Left ventricle myocardium inferior (tissue), 1 donor: Measurements from ENCODE around the gene NUBP2. TPM values are rescaled to one million over a fixed set of nuclear protein-coding genes. Genes with fewer than 3 reads are reported as not detected.

ENCODE experiments used
- DNase-seq: peaks from one replicate; pipeline ENCODE4 v3.0.0-alpha.2; 2020
- H3K27ac ChIP-seq: fragments of 200-600 bp; replicated peaks from 2 replicates; pipeline ENCODE4 v1.8.0; 2021
- H3K27me3 ChIP-seq: fragments of 200-600 bp; 2 replicates; pipeline ENCODE4 v1.8.0; 2021; ENCODE audit warnings: low read depth
- H3K36me3 ChIP-seq: fragments of 200-600 bp; 2 replicates; pipeline ENCODE4 v1.8.0; 2021
- H3K4me1 ChIP-seq: fragments of 200-600 bp; 2 replicates; pipeline ENCODE4 v1.8.0; 2021
- H3K4me3 ChIP-seq: fragments of 200-600 bp; 2 replicates; pipeline ENCODE4 v1.8.0; 2021; ENCODE audit warnings: mild to moderate bottlenecking, moderate library complexity
- H3K9me3 ChIP-seq: fragments of 200-600 bp; replicated peaks from 2 replicates; pipeline ENCODE4 v1.8.0; 2021
- intact Hi-C: fragments of 100-400 bp; cut with micrococcal nuclease; formaldehyde crosslinking; loops from one replicate; pipeline ENCODE4 v1.11.0; 2022
- total RNA-seq: library from RNA; stranded (reverse); fragmentation: NEBNext Ultra II Directional; extraction: Animal tissue kit (Norgen Biotek cat#: 25700); gene quantifications from one replicate; pipeline ENCODE4 v1.2.1, GENCODE V29; 2021
- TF ChIP-seq, protein P1 (sequence below): fragments of 200-600 bp; IDR thresholded peaks from 2 replicates; pipeline ENCODE4 v1.8.0; 2021; ENCODE audit warnings: antibody characterized with exemption, mild to moderate bottlenecking, borderline replicate concordance
- donor health status: DM: no; HTN: yes; CAD: no; lungs with severe emphysema.

NUBP2 gene
- total RNA-seq, 1 donor from 2014 or later, result 36.2 TPM

DNA sequence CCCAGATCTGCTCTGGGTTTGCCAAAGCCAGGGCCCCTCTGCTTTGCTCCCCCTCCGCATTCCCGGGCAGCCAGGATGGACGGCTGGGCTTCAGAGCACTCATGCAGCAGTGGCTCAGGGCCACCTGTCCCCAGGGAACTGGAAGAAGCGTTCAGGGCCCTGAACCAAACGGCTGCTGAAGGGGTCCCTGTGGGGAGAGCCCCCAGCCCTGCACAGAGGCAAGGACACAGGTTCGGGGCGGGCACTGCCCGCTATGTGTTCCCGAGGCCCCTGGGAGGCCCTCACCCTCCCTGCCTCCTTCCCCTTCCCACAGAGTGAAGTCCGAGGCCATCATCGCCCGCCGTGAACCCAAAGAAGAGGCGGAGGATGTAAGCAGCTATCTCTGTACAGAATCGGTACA is 21.8 kb upstream of the NUBP2 start:
- Histone ChIP-seq H3K4me1 (no peaks in the 10 kb centered on the region), H3K36me3 (peaks cover 81% of the 10 kb centered on the region), H3K27me3 (no peaks in the 10 kb centered on the region), H3K9me3 (no peaks in the 10 kb centered on the region), H3K27ac (no peak overlapping the region), H3K4me3 (no peak overlapping the region)
- TF ChIP-seq, protein P1, sequence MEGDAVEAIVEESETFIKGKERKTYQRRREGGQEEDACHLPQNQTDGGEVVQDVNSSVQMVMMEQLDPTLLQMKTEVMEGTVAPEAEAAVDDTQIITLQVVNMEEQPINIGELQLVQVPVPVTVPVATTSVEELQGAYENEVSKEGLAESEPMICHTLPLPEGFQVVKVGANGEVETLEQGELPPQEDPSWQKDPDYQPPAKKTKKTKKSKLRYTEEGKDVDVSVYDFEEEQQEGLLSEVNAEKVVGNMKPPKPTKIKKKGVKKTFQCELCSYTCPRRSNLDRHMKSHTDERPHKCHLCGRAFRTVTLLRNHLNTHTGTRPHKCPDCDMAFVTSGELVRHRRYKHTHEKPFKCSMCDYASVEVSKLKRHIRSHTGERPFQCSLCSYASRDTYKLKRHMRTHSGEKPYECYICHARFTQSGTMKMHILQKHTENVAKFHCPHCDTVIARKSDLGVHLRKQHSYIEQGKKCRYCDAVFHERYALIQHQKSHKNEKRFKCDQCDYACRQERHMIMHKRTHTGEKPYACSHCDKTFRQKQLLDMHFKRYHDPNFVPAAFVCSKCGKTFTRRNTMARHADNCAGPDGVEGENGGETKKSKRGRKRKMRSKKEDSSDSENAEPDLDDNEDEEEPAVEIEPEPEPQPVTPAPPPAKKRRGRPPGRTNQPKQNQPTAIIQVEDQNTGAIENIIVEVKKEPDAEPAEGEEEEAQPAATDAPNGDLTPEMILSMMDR, result no peak
- no peak for DNase-seq
- intact Hi-C loops, result no loop called here

DNA sequence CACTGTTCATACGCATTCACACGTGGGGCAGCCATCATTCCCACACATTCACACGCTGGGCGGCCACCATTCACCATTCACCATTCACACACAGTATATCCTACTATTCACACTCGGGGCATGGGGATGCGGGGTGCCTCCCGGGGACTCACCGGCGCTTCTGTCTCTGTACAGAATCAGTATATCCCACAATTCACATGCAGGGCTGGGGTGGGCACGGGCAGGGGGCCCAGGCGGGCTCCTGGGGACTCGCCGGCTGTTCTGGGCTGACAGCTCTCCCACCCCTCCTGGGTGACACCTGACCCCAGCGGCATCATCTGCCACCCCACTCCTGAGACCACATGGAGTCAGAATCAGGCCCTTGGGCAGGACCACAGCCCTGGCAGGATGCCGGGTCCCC is 21.0 kb upstream of the NUBP2 start:
- TF ChIP-seq, protein P1, result no peak
- H3K36me3 ChIP-seq, result peaks cover 89% of the 10 kb centered on the region
- no peak for DNase-seq
- no peak overlapping the region for H3K27ac ChIP-seq
- H3K4me3 ChIP-seq, result no peak overlapping the region
- no peaks in the 10 kb centered on the region for H3K27me3 ChIP-seq
- H3K9me3 ChIP-seq, result no peaks in the 10 kb centered on the region
- intact Hi-C loops, result no loop called here
- H3K4me1 ChIP-seq, result no peaks in the 10 kb centered on the region

- Histone ChIP-seq H3K4me1 (no peaks in the 10 kb centered on the region), H3K9me3 (no peaks in the 10 kb centered on the region), H3K27ac (no peak overlapping the region), H3K36me3 (peaks cover 90% of the 10 kb centered on the region), H3K4me3 (no peak overlapping the region), H3K27me3 (no peaks in the 10 kb centered on the region)
- TF ChIP-seq, protein P1, result no peak
- intact Hi-C loops, result no loop called here
- no peak for DNase-seq
Observed at GRCh38 chr16:1762196-1762878, 20.4 kb upstream of the NUBP2 start.

DNA sequence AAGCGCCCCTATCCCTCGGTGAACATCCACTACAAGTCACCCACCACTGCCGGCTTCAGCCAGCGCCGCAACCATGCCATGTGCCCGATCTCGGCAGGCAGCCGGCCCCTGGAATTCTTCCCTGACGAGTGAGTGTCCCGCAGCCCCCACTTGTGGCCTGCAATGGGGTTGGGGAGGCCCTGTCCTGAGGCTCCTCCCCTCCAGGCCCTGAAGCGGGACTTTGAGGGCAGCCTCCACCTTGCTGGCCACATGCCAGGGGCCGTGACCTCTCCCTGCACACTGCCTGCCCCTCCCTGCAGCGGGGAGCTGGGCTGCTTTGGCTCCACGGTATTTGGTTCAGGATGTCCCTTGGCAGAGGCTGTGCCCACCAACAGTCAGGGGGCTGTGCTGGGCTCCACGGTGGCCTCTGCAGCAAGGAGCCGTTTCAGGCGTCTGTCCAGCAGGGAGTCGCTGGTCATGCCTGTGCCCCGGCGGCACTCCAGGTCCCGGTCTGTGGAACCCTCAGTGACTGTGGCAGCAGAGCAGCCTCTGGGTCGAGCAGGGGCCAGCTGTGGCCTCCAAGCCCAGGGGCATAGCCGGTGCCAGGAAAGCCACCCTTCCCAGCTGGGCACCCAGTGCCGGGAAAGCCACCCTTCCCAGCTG is 19.8 kb upstream of the NUBP2 start:
- Histone ChIP-seq H3K4me3 (no peak overlapping the region), H3K4me1 (no peaks in the 10 kb centered on the region), H3K9me3 (no peaks in the 10 kb centered on the region), H3K27ac (no peak overlapping the region), H3K36me3 (peaks cover 90% of the 10 kb centered on the region), H3K27me3 (no peaks in the 10 kb centered on the region)
- DNase-seq, result peak; percentile 19
- intact Hi-C loops, result no loop called here
- TF ChIP-seq, protein P1, result no peak

GRCh38 chr16:1763521-1764511 is 18.9 kb upstream of the NUBP2 start:
- TF ChIP-seq, protein P1, result peak; percentile 40
- intact Hi-C loops, result no loop called here
- Histone ChIP-seq H3K9me3 (no peaks in the 10 kb centered on the region), H3K4me1 (no peaks in the 10 kb centered on the region), H3K4me3 (no peak overlapping the region), H3K27ac (no peak overlapping the region), H3K36me3 (peaks cover 90% of the 10 kb centered on the region), H3K27me3 (no peaks in the 10 kb centered on the region)
- no peak for DNase-seq
